DOHH2 (cell line): Measurements from ENCODE around the gene LECT2.

Source experiments
- H3F3A ChIP-seq: fragments of 200-600 bp; sonication (generic), shearing (Covaris generic); 2 replicates; pipeline ENCODE4 v1.6.0; 2016; ENCODE audit warnings: antibody characterized with exemption, mild to moderate bottlenecking; ENCODE audit not compliant: control insufficient read depth, insufficient read depth
- H3K27ac ChIP-seq: fragments of 200-600 bp; sonication (generic); 2 replicates; pipeline ENCODE4 v1.5.1; 2014; ENCODE audit warnings: low read depth, mild to moderate bottlenecking, low read length, moderate library complexity
- H3K27me3 ChIP-seq: fragments of 200-600 bp; sonication (generic); 2 replicates; pipeline ENCODE4 v1.6.1; 2014; ENCODE audit warnings: mild to moderate bottlenecking, low read length, mixed read lengths; ENCODE audit not compliant: control insufficient read depth
- H3K36me3 ChIP-seq: fragments of 200-600 bp; sonication (generic); 2 replicates; pipeline ENCODE4 v1.6.1; 2014; ENCODE audit warnings: mild to moderate bottlenecking, low read length, moderate library complexity, mixed read lengths; ENCODE audit not compliant: control insufficient read depth
- H3K4me1 ChIP-seq: fragments of 200-600 bp; sonication (generic); 2 replicates; pipeline ENCODE4 v1.6.1; 2014; ENCODE audit warnings: mild to moderate bottlenecking, low read length, mixed read lengths; ENCODE audit not compliant: control insufficient read depth
- H3K4me2 ChIP-seq: fragments of 200-600 bp; sonication (generic); 2 replicates; pipeline ENCODE4 v1.6.0; 2014; ENCODE audit warnings: mild to moderate bottlenecking, low read length, moderate library complexity
- H3K4me3 ChIP-seq: fragments of 200-600 bp; sonication (generic); 2 replicates; pipeline ENCODE4 v1.5.1; 2014; ENCODE audit warnings: mild to moderate bottlenecking, low read length, mixed read lengths
- H3K79me2 ChIP-seq: fragments of 200-600 bp; sonication (generic); 2 replicates; pipeline ENCODE4 v1.6.1; 2014; ENCODE audit warnings: mild to moderate bottlenecking, low read length, mixed read lengths; ENCODE audit not compliant: control insufficient read depth
- H3K9me2 ChIP-seq: fragments of 200-600 bp; sonication (generic); replicated peaks from 2 replicates; pipeline ENCODE4 v1.6.1; 2014; ENCODE audit warnings: mild to moderate bottlenecking, low read length, mixed read lengths; ENCODE audit not compliant: control insufficient read depth
- H3K9me3 ChIP-seq: fragments of 200-600 bp; sonication (generic); 2 replicates; pipeline ENCODE4 v1.6.1; 2014; ENCODE audit warnings: antibody characterized with exemption, low read length, mixed read lengths; ENCODE audit not compliant: control insufficient read depth, insufficient read depth
- H4K20me1 ChIP-seq: fragments of 200-600 bp; sonication (generic); 2 replicates; pipeline ENCODE4 v1.6.0; 2014; ENCODE audit warnings: low read depth, mild to moderate bottlenecking, antibody characterized with exemption, low read length, moderate library complexity; ENCODE audit not compliant: control insufficient read depth, insufficient read depth
- CTCF ChIP-seq: fragments of 200-600 bp; sonication (generic); IDR thresholded peaks from one replicate; pipeline ENCODE4 v1.5.1; 2014; ENCODE audit warnings: antibody characterized with exemption, mild to moderate bottlenecking, low read depth, low read length; ENCODE audit not compliant: poor library complexity, severe bottlenecking
- EZH2phosphoT487 ChIP-seq: fragments of 200-600 bp; sonication (generic); IDR thresholded peaks from 2 replicates; pipeline ENCODE4 v1.6.1; 2017; ENCODE audit warnings: borderline replicate concordance, mild to moderate bottlenecking, antibody characterized with exemption, low read length, moderate library complexity, mixed read lengths

LECT2 gene

DNA sequence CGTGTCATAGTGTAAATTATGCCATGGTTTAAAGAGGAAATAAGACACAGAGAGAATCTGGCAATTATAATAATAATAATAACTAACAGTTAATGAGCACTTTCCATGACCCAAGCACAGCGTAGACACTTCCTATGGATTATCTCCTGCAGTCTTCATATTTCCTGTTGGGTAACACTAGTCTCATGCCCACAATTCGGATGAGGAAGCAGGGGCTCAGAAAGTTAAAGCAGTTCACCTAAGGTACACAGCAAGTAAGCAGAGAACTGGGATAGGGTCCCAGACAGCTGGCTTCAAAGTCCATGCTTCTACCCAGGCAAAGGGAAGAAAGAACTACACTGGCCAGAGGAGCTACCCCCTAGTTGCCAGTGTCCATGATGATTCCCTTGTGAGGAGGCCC, 46.1 kb upstream of the LECT2 start:
- H3K4me1 ChIP-seq: no peaks in the 10 kb centered on the region
- H3K4me3 ChIP-seq: no peak overlapping the region
- no peaks in the 10 kb centered on the region for H3F3A ChIP-seq
- no peak overlapping the region for H3K27ac ChIP-seq
- no peaks in the 10 kb centered on the region for H3K9me2 ChIP-seq
- H3K36me3 ChIP-seq: no peaks in the 10 kb centered on the region
- TF ChIP-seq EZH2phosphoT487: no peak
- no peak for TF ChIP-seq CTCF
- H3K9me3 ChIP-seq: no peaks in the 10 kb centered on the region
- peaks cover 7% of the 10 kb centered on the region for H3K27me3 ChIP-seq
- H3K4me2 ChIP-seq: no peak overlapping the region
- H3K79me2 ChIP-seq: no peaks in the 10 kb centered on the region
- H4K20me1 ChIP-seq: no peaks in the 10 kb centered on the region

DNA sequence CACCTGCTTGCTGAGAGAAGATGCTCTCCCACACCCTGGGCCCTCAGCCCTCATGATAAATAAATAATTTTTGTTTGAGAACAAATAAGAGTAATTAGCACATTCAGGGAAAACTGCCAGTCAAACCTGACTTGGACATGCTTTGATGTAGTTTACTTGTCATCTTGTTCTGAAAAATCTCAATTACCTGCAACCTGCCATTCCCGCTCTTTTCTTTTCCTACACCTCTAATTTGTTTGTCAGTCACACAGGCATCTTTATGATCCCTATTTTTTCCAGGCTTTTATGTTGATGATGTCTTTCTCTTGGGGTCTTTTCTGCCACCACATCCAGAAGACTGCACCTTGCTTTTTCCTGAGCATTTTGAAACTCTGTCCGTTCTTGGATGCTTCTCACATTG, 45.4 kb upstream of the LECT2 start:
- H3K27ac ChIP-seq: no peak overlapping the region
- H3K27me3 ChIP-seq: peaks cover 14% of the 10 kb centered on the region
- H3K9me2 ChIP-seq: no peaks in the 10 kb centered on the region
- TF ChIP-seq CTCF (no peak), EZH2phosphoT487 (no peak)
- no peaks in the 10 kb centered on the region for H3K79me2 ChIP-seq
- H3K4me2 ChIP-seq: no peak overlapping the region
- H3K4me3 ChIP-seq: no peak overlapping the region
- no peaks in the 10 kb centered on the region for H3K9me3 ChIP-seq
- no peaks in the 10 kb centered on the region for H3K36me3 ChIP-seq
- no peaks in the 10 kb centered on the region for H3K4me1 ChIP-seq
- H3F3A ChIP-seq: no peaks in the 10 kb centered on the region
- no peaks in the 10 kb centered on the region for H4K20me1 ChIP-seq

DNA sequence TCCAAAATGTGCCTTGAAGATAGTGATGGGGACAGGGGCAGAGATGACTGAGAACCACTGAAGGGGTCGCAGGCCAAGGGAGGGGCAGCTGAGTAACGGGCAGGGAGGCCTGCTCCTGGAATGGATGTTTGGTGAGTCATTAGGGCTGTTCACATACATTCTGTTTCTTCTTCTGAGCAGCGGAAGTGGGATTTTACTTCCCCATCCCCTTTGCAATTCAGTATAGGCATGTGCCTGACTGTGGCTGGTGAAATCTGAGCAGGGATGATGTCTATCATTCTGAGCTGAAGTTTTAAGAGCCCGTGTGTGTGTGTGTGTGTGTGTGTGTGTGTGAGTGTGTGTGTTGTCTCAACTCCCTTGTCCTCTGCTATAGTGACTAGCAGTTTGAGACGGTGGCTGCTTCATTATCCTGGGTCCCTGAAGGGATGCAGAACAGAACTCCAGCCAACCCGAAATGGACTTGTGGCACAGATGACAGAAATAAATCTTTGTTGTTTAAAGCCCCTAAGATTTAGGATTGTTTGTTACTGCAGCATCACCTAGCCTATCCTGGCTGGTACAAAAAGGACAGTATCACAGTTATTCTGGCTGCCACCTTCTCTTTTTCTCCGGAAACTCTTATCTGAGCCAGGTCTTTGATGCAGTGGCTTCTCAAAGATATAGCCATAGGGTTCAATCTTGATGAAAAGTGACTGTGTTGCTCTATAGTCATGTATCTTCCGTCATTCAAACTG, 44.8 kb upstream of the LECT2 start:
- no peaks in the 10 kb centered on the region for H3K4me1 ChIP-seq
- no peaks in the 10 kb centered on the region for H3K9me2 ChIP-seq
- H3K36me3 ChIP-seq: no peaks in the 10 kb centered on the region
- no peaks in the 10 kb centered on the region for H3K9me3 ChIP-seq
- no peak overlapping the region for H3K4me2 ChIP-seq
- H3K79me2 ChIP-seq: no peaks in the 10 kb centered on the region
- H3K27ac ChIP-seq: no peak overlapping the region
- peaks cover 19% of the 10 kb centered on the region for H3K27me3 ChIP-seq
- TF ChIP-seq CTCF (no peak), EZH2phosphoT487 (no peak)
- H4K20me1 ChIP-seq: no peaks in the 10 kb centered on the region
- no peaks in the 10 kb centered on the region for H3F3A ChIP-seq
- H3K4me3 ChIP-seq: no peak overlapping the region
